ENCODE results near the gene PIR. TPM values are rescaled to one million over a fixed set of nuclear protein-coding genes. Genes with fewer than 3 reads are reported as not detected.

Gene PIR
- total RNA-seq, 3 donors from 2014 or later (not counting 1 experiment from before 2014, with no cell fraction given): 0.57 TPM; not detected in 2

DNA sequence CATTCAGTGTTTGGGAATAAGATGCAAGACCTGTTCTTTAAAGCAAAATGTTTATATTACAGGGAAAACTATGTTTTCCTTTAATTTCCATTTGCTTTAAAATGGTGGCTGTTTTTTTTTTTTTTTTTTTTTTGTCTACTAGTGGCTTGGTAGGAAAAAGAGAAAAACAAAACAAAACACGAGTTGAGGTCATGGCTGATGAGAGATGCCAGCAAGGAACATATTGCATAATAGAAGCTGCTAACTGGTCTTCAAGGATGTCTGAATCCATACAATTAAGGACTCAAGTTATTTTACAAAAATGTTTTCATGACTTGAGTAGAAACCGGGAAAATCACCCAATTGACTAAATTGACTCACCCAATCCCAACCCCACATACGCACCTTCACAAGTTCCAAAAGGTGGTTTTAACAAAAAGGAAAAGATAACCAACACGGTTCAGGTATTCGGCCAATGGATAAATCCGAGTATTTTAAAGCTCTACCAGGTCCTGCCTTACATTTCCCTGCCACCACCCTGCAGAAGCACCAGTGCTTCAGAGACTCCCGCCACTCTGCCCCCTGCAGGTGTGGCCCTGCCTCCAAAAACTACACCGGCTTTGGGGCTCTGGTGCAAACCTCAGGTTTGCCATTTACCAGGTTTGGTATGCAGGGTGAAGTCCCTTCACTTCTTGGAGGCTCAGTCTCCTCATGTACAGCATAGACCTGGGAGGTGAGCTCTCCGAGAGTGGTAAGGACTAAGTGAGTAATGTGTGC, 27.1 kb downstream of the PIR start:
- no peaks in the 10 kb centered on the region for H3K4me1 Mint-ChIP-seq
- H3K27me3 Mint-ChIP-seq (ENCODE audit: low read depth in 2 of 2): peaks cover 0 to 29% of the 10 kb centered on the region in 2 donors
- TF ChIP-seq, protein P1, sequence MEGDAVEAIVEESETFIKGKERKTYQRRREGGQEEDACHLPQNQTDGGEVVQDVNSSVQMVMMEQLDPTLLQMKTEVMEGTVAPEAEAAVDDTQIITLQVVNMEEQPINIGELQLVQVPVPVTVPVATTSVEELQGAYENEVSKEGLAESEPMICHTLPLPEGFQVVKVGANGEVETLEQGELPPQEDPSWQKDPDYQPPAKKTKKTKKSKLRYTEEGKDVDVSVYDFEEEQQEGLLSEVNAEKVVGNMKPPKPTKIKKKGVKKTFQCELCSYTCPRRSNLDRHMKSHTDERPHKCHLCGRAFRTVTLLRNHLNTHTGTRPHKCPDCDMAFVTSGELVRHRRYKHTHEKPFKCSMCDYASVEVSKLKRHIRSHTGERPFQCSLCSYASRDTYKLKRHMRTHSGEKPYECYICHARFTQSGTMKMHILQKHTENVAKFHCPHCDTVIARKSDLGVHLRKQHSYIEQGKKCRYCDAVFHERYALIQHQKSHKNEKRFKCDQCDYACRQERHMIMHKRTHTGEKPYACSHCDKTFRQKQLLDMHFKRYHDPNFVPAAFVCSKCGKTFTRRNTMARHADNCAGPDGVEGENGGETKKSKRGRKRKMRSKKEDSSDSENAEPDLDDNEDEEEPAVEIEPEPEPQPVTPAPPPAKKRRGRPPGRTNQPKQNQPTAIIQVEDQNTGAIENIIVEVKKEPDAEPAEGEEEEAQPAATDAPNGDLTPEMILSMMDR (IDR thresholded peaks at IDR 0.05): no peak
- 96% methylated on average over 8 of the region's 9 CpGs for WGBS (ENCODE audit: insufficient coverage)
- H3K4me1 ChIP-seq (ENCODE audit: control insufficient read depth, insufficient read depth, low read length): no peaks in the 10 kb centered on the region
- no peak overlapping the region for H3K27ac Mint-ChIP-seq
- no peaks in the 10 kb centered on the region for H3K36me3 ChIP-seq (ENCODE audit: control insufficient read depth, insufficient read depth, low read length)
- no peaks in the 10 kb centered on the region for H3K9me3 Mint-ChIP-seq
- no peaks in the 10 kb centered on the region for H3K27me3 ChIP-seq (ENCODE audit: control insufficient read depth, insufficient read depth, low read length)
- H3K4me3 Mint-ChIP-seq: no peak overlapping the region
- H3K36me3 Mint-ChIP-seq: no peaks in the 10 kb centered on the region
- no peak overlapping the region for H3K27ac ChIP-seq (ENCODE audit: low read length)
- H3K4me3 ChIP-seq (ENCODE audit: low read length): no peak overlapping the region
- DNase-seq: no peak
- intact Hi-C loops (cut with micrococcal nuclease): no loop called here
- ATAC-seq: no peak
- no peaks in the 10 kb centered on the region for H3K9me3 ChIP-seq (ENCODE audit: control insufficient read depth, insufficient read depth, low read length)

DNA sequence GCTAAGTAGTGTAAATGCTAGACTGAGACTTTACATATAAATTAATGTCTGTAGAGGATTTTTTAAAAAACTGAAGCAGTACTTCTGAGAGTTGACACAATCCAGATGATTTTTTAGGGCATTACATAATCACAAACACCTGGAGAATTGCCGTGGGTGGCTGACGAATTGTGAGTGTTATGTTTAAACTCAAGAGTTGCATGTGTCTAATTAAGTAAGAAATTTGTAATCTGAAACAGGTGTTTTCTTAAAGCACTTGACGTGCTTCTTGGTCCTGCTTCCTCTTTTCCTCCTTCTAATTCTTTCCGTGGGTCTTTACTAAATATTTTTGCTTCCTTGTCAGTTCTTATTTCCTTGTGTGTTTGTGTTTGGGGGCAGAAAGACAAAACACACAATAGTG, 27.8 kb downstream of the PIR start:
- Histone ChIP-seq H3K27me3 (ENCODE audit: control insufficient read depth, insufficient read depth, low read length) (no peaks in the 10 kb centered on the region), H3K27ac (ENCODE audit: low read length) (no peak overlapping the region), H3K36me3 (ENCODE audit: control insufficient read depth, insufficient read depth, low read length) (no peaks in the 10 kb centered on the region), H3K4me3 (ENCODE audit: low read length) (no peak overlapping the region), H3K9me3 (ENCODE audit: control insufficient read depth, insufficient read depth, low read length) (no peaks in the 10 kb centered on the region), H3K4me1 (ENCODE audit: control insufficient read depth, insufficient read depth, low read length) (no peaks in the 10 kb centered on the region)
- ATAC-seq: no peak
- H3K4me3 Mint-ChIP-seq: no peak overlapping the region
- DNase-seq: no peak
- TF ChIP-seq, protein P1 (IDR thresholded peaks at IDR 0.05): no peak
- WGBS (ENCODE audit: insufficient coverage): no CpG with 5 or more reads among the region's 4 CpGs
- H3K27ac Mint-ChIP-seq: no peak overlapping the region
- H3K27me3 Mint-ChIP-seq (ENCODE audit: low read depth in 2 of 2): peaks cover 0 to 33% of the 10 kb centered on the region in 2 donors
- no peaks in the 10 kb centered on the region for H3K36me3 Mint-ChIP-seq
- H3K9me3 Mint-ChIP-seq: no peaks in the 10 kb centered on the region
- no peaks in the 10 kb centered on the region for H3K4me1 Mint-ChIP-seq
- intact Hi-C loops (cut with micrococcal nuclease): no loop called here

DNA sequence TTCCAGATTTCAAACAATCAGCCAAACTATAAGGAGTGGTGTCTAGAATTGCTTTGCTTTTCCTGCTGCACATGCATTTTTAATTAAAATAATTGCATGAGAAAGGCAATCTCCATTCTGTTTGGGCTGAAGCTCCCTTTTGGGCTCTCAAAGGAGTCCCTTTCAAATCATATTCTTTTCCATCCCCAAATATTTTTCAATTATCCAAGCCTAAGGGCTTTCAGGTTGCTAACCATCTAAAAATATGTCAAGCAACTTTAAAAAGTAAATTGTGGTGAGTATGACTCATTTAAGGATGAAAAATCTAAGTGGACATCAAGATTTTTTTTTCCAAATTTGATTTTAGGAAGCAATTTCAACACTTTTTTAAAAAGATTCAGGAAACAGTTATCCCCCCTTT, 28.4 kb downstream of the PIR start:
- Mint-ChIP-seq H3K36me3 (no peaks in the 10 kb centered on the region), H3K4me3 (no peak overlapping the region), H3K9me3 (no peaks in the 10 kb centered on the region), H3K4me1 (no peaks in the 10 kb centered on the region), H3K27ac (no peak overlapping the region), H3K27me3 (ENCODE audit: low read depth in 2 of 2) (peaks cover 0 to 37% of the 10 kb centered on the region in 2 donors)
- Histone ChIP-seq H3K4me1 (ENCODE audit: control insufficient read depth, insufficient read depth, low read length) (no peaks in the 10 kb centered on the region), H3K27ac (ENCODE audit: low read length) (no peak overlapping the region), H3K4me3 (ENCODE audit: low read length) (no peak overlapping the region), H3K36me3 (ENCODE audit: control insufficient read depth, insufficient read depth, low read length) (no peaks in the 10 kb centered on the region), H3K27me3 (ENCODE audit: control insufficient read depth, insufficient read depth, low read length) (no peaks in the 10 kb centered on the region), H3K9me3 (ENCODE audit: control insufficient read depth, insufficient read depth, low read length) (no peaks in the 10 kb centered on the region)
- DNase-seq (no peak), ATAC-seq (no peak)
- intact Hi-C loops (cut with micrococcal nuclease): no loop called here
- TF ChIP-seq, protein P1 (IDR thresholded peaks at IDR 0.05): no peak

DNA sequence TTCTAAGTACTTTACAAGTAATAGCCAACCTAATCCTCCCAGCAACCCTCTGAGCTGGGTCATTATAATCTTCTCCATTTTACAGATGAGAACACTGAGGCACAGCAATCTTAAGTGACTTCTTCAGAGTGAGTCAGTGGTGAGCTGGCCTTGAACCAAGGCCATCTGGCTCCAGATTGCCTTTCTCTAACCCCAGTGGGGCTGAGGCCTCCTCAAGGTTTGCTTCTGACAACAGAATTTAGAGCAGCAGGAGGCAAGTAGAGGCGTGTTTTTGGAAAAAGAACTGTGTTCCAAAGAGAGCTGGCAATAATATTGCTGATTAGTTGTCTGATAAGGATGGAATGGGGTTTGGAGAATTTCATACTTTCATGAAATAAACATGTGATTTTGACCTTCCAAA, 41.2 kb downstream of the PIR start:
- no peaks in the 10 kb centered on the region for H3K27me3 ChIP-seq (ENCODE audit: control insufficient read depth, insufficient read depth, low read length)
- intact Hi-C loops (cut with micrococcal nuclease): no loop called here
- ATAC-seq: no peak
- Mint-ChIP-seq H3K4me1 (no peaks in the 10 kb centered on the region), H3K4me3 (no peak overlapping the region), H3K27ac (no peak overlapping the region), H3K36me3 (no peaks in the 10 kb centered on the region), H3K9me3 (no peaks in the 10 kb centered on the region), H3K27me3 (ENCODE audit: low read depth in 2 of 2) (peaks cover 4 to 44% of the 10 kb centered on the region in 2 donors)
- 100% methylated on average over 1 of the region's 1 CpG for WGBS (ENCODE audit: insufficient coverage)
- no peaks in the 10 kb centered on the region for H3K4me1 ChIP-seq (ENCODE audit: control insufficient read depth, insufficient read depth, low read length)
- no peaks in the 10 kb centered on the region for H3K9me3 ChIP-seq (ENCODE audit: control insufficient read depth, insufficient read depth, low read length)
- H3K36me3 ChIP-seq (ENCODE audit: control insufficient read depth, insufficient read depth, low read length): no peaks in the 10 kb centered on the region
- H3K27ac ChIP-seq (ENCODE audit: low read length): no peak overlapping the region
- no peak overlapping the region for H3K4me3 ChIP-seq (ENCODE audit: low read length)
- no peak for DNase-seq
- TF ChIP-seq, protein P1 (IDR thresholded peaks at IDR 0.05): no peak

Data from natural killer cell (primary cell).